SU-DHL-6 (cell line): Measurements from ENCODE around the gene LHFPL3.

Experiments used
- CTCF ChIP-seq: fragments of 200-600 bp; sonication (generic); IDR thresholded peaks from one replicate; pipeline ENCODE4 v1.5.1; 2017; ENCODE audit warnings: antibody characterized with exemption, mild to moderate bottlenecking, low read length, moderate library complexity; ENCODE audit not compliant: insufficient read depth, poor library complexity, severe bottlenecking
- EZH2phosphoT487 ChIP-seq: fragments of 200-600 bp; sonication (generic), shearing (Covaris generic); conservative IDR thresholded peaks from 2 replicates; pipeline ENCODE4 v1.6.1; 2018; ENCODE audit warnings: mild to moderate bottlenecking, antibody characterized with exemption, low read length, moderate library complexity, mixed read lengths

GRCh38 chr7:104482362-104483037, 154.1 kb downstream of the LHFPL3 start:
- no peak for TF ChIP-seq CTCF
- TF ChIP-seq EZH2phosphoT487 = no peak
